Liver (tissue), 3 donors: ENCODE results near the gene SEMA4F.

Experiments
- GABPA ChIP-seq, 2 donors: IDR thresholded peaks in 1 of 2; conservative IDR thresholded peaks in 1 of 2; 2 replicates each; pipeline ENCODE4 v1.6.1; 2016; ENCODE audit warnings: antibody characterized with exemption in 2 of 2, mild to moderate bottlenecking in 1 of 2, moderate library complexity in 1 of 2
- HNF4G ChIP-seq: IDR thresholded peaks from 2 replicates; pipeline ENCODE4 v1.6.1; 2016; ENCODE audit warnings: antibody characterized with exemption
- RXRA ChIP-seq, 2 donors: IDR thresholded peaks; 2 replicates each; pipeline ENCODE4 v1.6.1; 2017 to 2018; ENCODE audit warnings: antibody characterized with exemption in 2 of 2, mild to moderate bottlenecking in 1 of 2
- TAF1 ChIP-seq: conservative IDR thresholded peaks from 2 replicates; pipeline ENCODE4 v1.6.1; 2016; ENCODE audit warnings: antibody characterized with exemption, mild to moderate bottlenecking
- TF ChIP-seq, protein P1 (sequence below): fragments of 150-350 bp; IDR thresholded peaks from 2 replicates; pipeline ENCODE4 v1.5.1; 2017; ENCODE audit warnings: improper control_type of control experiment, low read depth, low read length; ENCODE audit not compliant: missing input control
- TF ChIP-seq, protein P2 (sequence below): IDR thresholded peaks from 2 replicates; pipeline ENCODE4 v1.6.1; 2016; ENCODE audit warnings: antibody characterized with exemption
- TF ChIP-seq, protein P3 (sequence below): IDR thresholded peaks from 2 replicates; pipeline ENCODE4 v1.6.1; 2016; ENCODE audit warnings: antibody characterized with exemption
- donor health status: healthy.
- donor health status: healthy.

DNA sequence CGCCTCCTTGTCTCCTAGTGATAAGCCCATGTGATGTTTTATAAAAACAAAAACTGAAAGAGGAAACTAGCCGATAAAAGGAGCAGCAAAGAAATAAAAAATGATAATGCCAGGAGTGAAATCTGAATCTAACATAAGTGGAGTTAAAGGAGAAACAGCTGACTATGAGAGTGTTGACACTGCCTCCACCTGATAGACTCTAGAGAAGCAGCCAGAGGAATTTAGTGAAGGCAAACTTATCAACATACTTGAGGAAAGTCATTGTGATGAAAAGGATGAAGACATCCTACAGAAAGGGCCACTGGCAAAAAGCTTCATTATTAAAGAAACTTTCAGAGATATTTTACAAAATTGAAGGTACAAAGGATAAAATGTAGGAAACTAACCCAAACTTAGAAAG lies 7.8 kb upstream of the SEMA4F start:
- TF ChIP-seq RXRA (IDR thresholded peaks at IDR 0.05) (no peak), GABPA (IDR thresholded peaks at IDR 0.05 in 1 of 2, conservative IDR thresholded peaks at IDR 0.05 in 1 of 2) (no peak), HNF4G (no peak), TAF1 (no peak)
- TF ChIP-seq, protein P1, sequence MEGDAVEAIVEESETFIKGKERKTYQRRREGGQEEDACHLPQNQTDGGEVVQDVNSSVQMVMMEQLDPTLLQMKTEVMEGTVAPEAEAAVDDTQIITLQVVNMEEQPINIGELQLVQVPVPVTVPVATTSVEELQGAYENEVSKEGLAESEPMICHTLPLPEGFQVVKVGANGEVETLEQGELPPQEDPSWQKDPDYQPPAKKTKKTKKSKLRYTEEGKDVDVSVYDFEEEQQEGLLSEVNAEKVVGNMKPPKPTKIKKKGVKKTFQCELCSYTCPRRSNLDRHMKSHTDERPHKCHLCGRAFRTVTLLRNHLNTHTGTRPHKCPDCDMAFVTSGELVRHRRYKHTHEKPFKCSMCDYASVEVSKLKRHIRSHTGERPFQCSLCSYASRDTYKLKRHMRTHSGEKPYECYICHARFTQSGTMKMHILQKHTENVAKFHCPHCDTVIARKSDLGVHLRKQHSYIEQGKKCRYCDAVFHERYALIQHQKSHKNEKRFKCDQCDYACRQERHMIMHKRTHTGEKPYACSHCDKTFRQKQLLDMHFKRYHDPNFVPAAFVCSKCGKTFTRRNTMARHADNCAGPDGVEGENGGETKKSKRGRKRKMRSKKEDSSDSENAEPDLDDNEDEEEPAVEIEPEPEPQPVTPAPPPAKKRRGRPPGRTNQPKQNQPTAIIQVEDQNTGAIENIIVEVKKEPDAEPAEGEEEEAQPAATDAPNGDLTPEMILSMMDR: no peak
- TF ChIP-seq, protein P2, sequence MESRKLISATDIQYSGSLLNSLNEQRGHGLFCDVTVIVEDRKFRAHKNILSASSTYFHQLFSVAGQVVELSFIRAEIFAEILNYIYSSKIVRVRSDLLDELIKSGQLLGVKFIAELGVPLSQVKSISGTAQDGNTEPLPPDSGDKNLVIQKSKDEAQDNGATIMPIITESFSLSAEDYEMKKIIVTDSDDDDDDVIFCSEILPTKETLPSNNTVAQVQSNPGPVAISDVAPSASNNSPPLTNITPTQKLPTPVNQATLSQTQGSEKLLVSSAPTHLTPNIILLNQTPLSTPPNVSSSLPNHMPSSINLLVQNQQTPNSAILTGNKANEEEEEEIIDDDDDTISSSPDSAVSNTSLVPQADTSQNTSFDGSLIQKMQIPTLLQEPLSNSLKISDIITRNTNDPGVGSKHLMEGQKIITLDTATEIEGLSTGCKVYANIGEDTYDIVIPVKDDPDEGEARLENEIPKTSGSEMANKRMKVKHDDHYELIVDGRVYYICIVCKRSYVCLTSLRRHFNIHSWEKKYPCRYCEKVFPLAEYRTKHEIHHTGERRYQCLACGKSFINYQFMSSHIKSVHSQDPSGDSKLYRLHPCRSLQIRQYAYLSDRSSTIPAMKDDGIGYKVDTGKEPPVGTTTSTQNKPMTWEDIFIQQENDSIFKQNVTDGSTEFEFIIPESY: no peak
- TF ChIP-seq, protein P3, sequence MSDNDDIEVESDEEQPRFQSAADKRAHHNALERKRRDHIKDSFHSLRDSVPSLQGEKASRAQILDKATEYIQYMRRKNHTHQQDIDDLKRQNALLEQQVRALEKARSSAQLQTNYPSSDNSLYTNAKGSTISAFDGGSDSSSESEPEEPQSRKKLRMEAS: no peak
